Natural killer cell (primary cell): ENCODE results near the gene SIGLEC9. TPM values are rescaled to one million over a fixed set of nuclear protein-coding genes. Genes with fewer than 3 reads are reported as not detected.
A peak's percentile ranks its signal among the peaks of the same experiment; 100 is the strongest.

ENCODE experiments used
- ATAC-seq, 3 donors: fragments of 150-1000 bp in 2 of 3; fragments of 200-7000 bp in 1 of 3; cut with Tn5 transposase; 1 replicate in 1 of 3; 2 replicates in 2 of 3; pipeline ENCODE4 v1.10.0; 2021; ENCODE audit warnings: mild to moderate bottlenecking in 2 of 3, moderate library complexity in 2 of 3
- DNase-seq, 2 donors: peaks; one replicate each; pipeline versions ENCODE4 v3.0.0 to v3.0.0-alpha.2; 2013 to 2021; ENCODE audit warnings: mixed read lengths in 1 of 2
- H3K27ac ChIP-seq: one replicate; pipeline ENCODE4 v1.5.1; 2013; ENCODE audit warnings: mild to moderate bottlenecking, low read length
- H3K27me3 ChIP-seq: one replicate; pipeline ENCODE4 v1.6.1; 2013; ENCODE audit warnings: low read length; ENCODE audit not compliant: control insufficient read depth, insufficient read depth
- H3K36me3 ChIP-seq: one replicate; pipeline ENCODE4 v1.6.1; 2013; ENCODE audit warnings: low read length; ENCODE audit not compliant: control insufficient read depth, insufficient read depth
- H3K4me1 ChIP-seq: one replicate; pipeline ENCODE4 v1.6.1; 2013; ENCODE audit warnings: low read length; ENCODE audit not compliant: control insufficient read depth, insufficient read depth
- H3K4me3 ChIP-seq: one replicate; pipeline ENCODE4 v1.5.1; 2013; ENCODE audit warnings: low read length
- H3K9me3 ChIP-seq: one replicate; pipeline ENCODE4 v1.6.1; 2013; ENCODE audit warnings: low read length; ENCODE audit not compliant: control insufficient read depth, insufficient read depth
- H3K27ac Mint-ChIP-seq, 2 donors: one replicate each; pipeline ENCODE4 v1.8.0; 2022; ENCODE audit warnings: mild to moderate bottlenecking in 2 of 2, mixed read lengths in 2 of 2, moderate library complexity in 1 of 2
- H3K27me3 Mint-ChIP-seq, 2 donors: one replicate each; pipeline ENCODE4 v1.8.0; 2022; ENCODE audit warnings: low read depth in 2 of 2, mixed read lengths in 2 of 2
- H3K36me3 Mint-ChIP-seq: one replicate; pipeline ENCODE4 v1.8.0; 2022; ENCODE audit warnings: mixed read lengths
- H3K4me1 Mint-ChIP-seq, 2 donors: one replicate each; pipeline ENCODE4 v1.8.0; 2022; ENCODE audit warnings: mixed read lengths in 2 of 2
- H3K4me3 Mint-ChIP-seq: one replicate; pipeline ENCODE4 v1.8.0; 2022; ENCODE audit warnings: mild to moderate bottlenecking, moderate library complexity, mixed read lengths
- H3K9me3 Mint-ChIP-seq, 2 donors: one replicate each; pipeline ENCODE4 v1.8.0; 2022; ENCODE audit warnings: mixed read lengths in 2 of 2
- CTCF ChIP-seq: fragments of 200-600 bp; IDR thresholded peaks from one replicate; pipeline ENCODE4 v1.8.0; 2022; ENCODE audit warnings: antibody characterized with exemption
- WGBS: methylation state at CpG from one replicate; pipeline ENCODE4 v1.1.7; 2013; ENCODE audit warnings: missing lambda C conversion rate; ENCODE audit not compliant: insufficient coverage; 5-methylcytosine and 5-hydroxymethylcytosine counted together
- intact Hi-C: fragments of 100-400 bp; cut with micrococcal nuclease; formaldehyde crosslinking; loops from one replicate; pipeline ENCODE4 v1.14.2; 2022
- total RNA-seq, 4 donors: library from RNA; stranded (reverse); fragments of 120-200 nt in 1 of 4; gene quantifications; one replicate each; pipeline versions ENCODE4 v1.2.3 to v1.2.4, GENCODE V29; 2013 to 2022

Gene SIGLEC9
- total RNA-seq, 3 donors from 2014 or later (not counting 1 experiment from before 2014, with no cell fraction given) = 13.0 to 15.3 (median 13.8) TPM

GRCh38 chr19:51139299-51140014, 14.8 kb downstream of the SIGLEC9 start:
- 38% methylated on average over 4 of the region's 4 CpGs for WGBS

GRCh38 chr19:51140441-51140840, 15.7 kb downstream of the SIGLEC9 start:
- intact Hi-C loops = no loop called here
- no peaks in the 10 kb centered on the region for H3K36me3 ChIP-seq
- H3K4me3 ChIP-seq = no peak overlapping the region
- ATAC-seq = no peak
- H3K27ac Mint-ChIP-seq = peak overlapping the region; percentile 93 to 94
- no peak overlapping the region for H3K27ac ChIP-seq
- TF ChIP-seq CTCF = no peak
- H3K27me3 ChIP-seq = no peaks in the 10 kb centered on the region
- peaks cover 94% of the 10 kb centered on the region for H3K4me1 ChIP-seq
- H3K9me3 Mint-ChIP-seq = no peaks in the 10 kb centered on the region
- H3K27me3 Mint-ChIP-seq = no peaks in the 10 kb centered on the region
- peak overlapping the region; percentile 58 for H3K4me3 Mint-ChIP-seq
- no peak for DNase-seq
- 92% methylated on average over 5 of the region's 6 CpGs for WGBS
- H3K36me3 Mint-ChIP-seq = no peaks in the 10 kb centered on the region
- peaks cover 79 to 93% of the 10 kb centered on the region in 2 donors for H3K4me1 Mint-ChIP-seq
- no peaks in the 10 kb centered on the region for H3K9me3 ChIP-seq

More at GRCh38 chr19:51139299-51140014, 14.8 kb downstream of the SIGLEC9 start:
- Histone ChIP-seq H3K9me3 (no peaks in the 10 kb centered on the region), H3K36me3 (no peaks in the 10 kb centered on the region), H3K27me3 (no peaks in the 10 kb centered on the region), H3K27ac (peak overlapping the region; percentile 15), H3K4me1 (peaks cover 88% of the 10 kb centered on the region), H3K4me3 (no peak overlapping the region)
- intact Hi-C loops = no loop called here
- H3K27me3 Mint-ChIP-seq = no peaks in the 10 kb centered on the region
- H3K4me1 Mint-ChIP-seq = peaks cover 81 to 93% of the 10 kb centered on the region in 2 donors
- no peak for TF ChIP-seq CTCF
- DNase-seq (no peak), ATAC-seq (no peak)
- peak overlapping the region; percentile 90 to 96 for H3K27ac Mint-ChIP-seq
- peak overlapping the region; percentile 64 for H3K4me3 Mint-ChIP-seq
- no peaks in the 10 kb centered on the region for H3K36me3 Mint-ChIP-seq
- H3K9me3 Mint-ChIP-seq = no peaks in the 10 kb centered on the region

GRCh38 chr19:51141181-51141580, 16.5 kb downstream of the SIGLEC9 start:
- H3K9me3 Mint-ChIP-seq = no peaks in the 10 kb centered on the region
- intact Hi-C loops = no loop called here
- Histone ChIP-seq H3K36me3 (peaks cover 2% of the 10 kb centered on the region), H3K27me3 (no peaks in the 10 kb centered on the region), H3K9me3 (no peaks in the 10 kb centered on the region), H3K4me3 (no peak overlapping the region), H3K27ac (peak overlapping the region; percentile 66), H3K4me1 (peaks cover 95% of the 10 kb centered on the region)
- peak overlapping the region; percentile 93 to 94 for H3K27ac Mint-ChIP-seq
- no peaks in the 10 kb centered on the region for H3K27me3 Mint-ChIP-seq
- DNase-seq (no peak), ATAC-seq (no peak)
- 90% methylated on average over 6 of the region's 6 CpGs for WGBS
- peaks cover 79 to 93% of the 10 kb centered on the region in 2 donors for H3K4me1 Mint-ChIP-seq
- no peak for TF ChIP-seq CTCF
- peak overlapping the region; percentile 93 for H3K4me3 Mint-ChIP-seq
- H3K36me3 Mint-ChIP-seq = no peaks in the 10 kb centered on the region
